ENCODE data around the gene FHAD1.

- no peak for TF ChIP-seq CTCF (IDR thresholded peaks at IDR 0.05)
- TF ChIP-seq MEF2A (IDR thresholded peaks at IDR 0.05; ENCODE audit: borderline replicate concordance, low read depth): no peak
- TF ChIP-seq TEAD4 (IDR thresholded peaks at IDR 0.05; ENCODE audit: borderline replicate concordance, insufficient read depth): no peak
- TF ChIP-seq POLR2AphosphoS5 (IDR thresholded peaks at IDR 0.05; ENCODE audit: low read depth, low read length): no peak
- no peak for TF ChIP-seq NFIC (IDR thresholded peaks at IDR 0.05; ENCODE audit: borderline replicate concordance)
- TF ChIP-seq FOSL2 (IDR thresholded peaks at IDR 0.05; ENCODE audit: borderline replicate concordance, low read depth): no peak
- no peak for TF ChIP-seq FOXM1 (IDR thresholded peaks at IDR 0.05; ENCODE audit: low read depth)
- TF ChIP-seq MXI1 (IDR thresholded peaks at IDR 0.05; ENCODE audit: low read depth, low read length): no peak
- TF ChIP-seq RFX5 (IDR thresholded peaks at IDR 0.05; ENCODE audit: low read length): no peak
- TF ChIP-seq ZBTB33 (IDR thresholded peaks at IDR 0.05; ENCODE audit: borderline replicate concordance, low read depth): no peak
These were observed 115.2 kb downstream of the FHAD1 start for GRCh38 chr1:15362096-15362736.

Measured in SK-N-SH (cell line).